Endothelial cell of hepatic sinusoid (primary cell): ENCODE measurements around the gene CCDC32.

Experiments used
- in situ Hi-C: cut with HindIII; loops from 2 replicates; pipeline ENCODE4 v1.10.0; 2017; ENCODE audit warnings: low sequenced_read_pairs

The CCDC32 gene

GRCh38 chr15:40569129-40569953, 4.5 kb upstream of the CCDC32 start, which contains the start of gene RPUSD2:
TSS of gene RPUSD2 (plus strand) at chr15:40569299. CDS start at chr15:40569338, 39 bp downstream.
- in situ Hi-C loops = loop anchor here (5.0 kb wide), 1 partner anchor 42 kb away; no protein-coding TSS in a partner anchor

GRCh38 chr15:40567111-40567510, 2.3 kb upstream of the CCDC32 start:
- in situ Hi-C loops = loop anchor here (5.0 kb wide), 1 partner anchor 40 kb away; no protein-coding TSS in a partner anchor

GRCh38 chr15:40565333-40566238, 744 bp upstream of the CCDC32 start:
- in situ Hi-C loops = loop anchor here (5.0 kb wide), 1 partner anchor 38 kb away; no protein-coding TSS in a partner anchor

GRCh38 chr15:40563426-40563825, 1.4 kb downstream of the CCDC32 start:
- in situ Hi-C loops = no loop called here

- in situ Hi-C loops = no loop called here
Measured at GRCh38 chr15:40562691-40563090, 2.2 kb downstream of the CCDC32 start.

GRCh38 chr15:40558952-40559742, 5.7 kb downstream of the CCDC32 start:
- in situ Hi-C loops = no loop called here

GRCh38 chr15:40555876-40556275, 9.0 kb downstream of the CCDC32 start:
- in situ Hi-C loops = no loop called here

GRCh38 chr15:40554161-40554525, 10.7 kb downstream of the CCDC32 start:
- in situ Hi-C loops = no loop called here

- in situ Hi-C loops = no loop called here
Measured at GRCh38 chr15:40550341-40551037, 14.4 kb downstream of the CCDC32 start.

- in situ Hi-C loops = no loop called here
Measured at GRCh38 chr15:40549894-40550293, 14.9 kb downstream of the CCDC32 start.

GRCh38 chr15:40548610-40549009, 16.2 kb downstream of the CCDC32 start:
- in situ Hi-C loops = no loop called here

- in situ Hi-C loops = no loop called here
Measured at GRCh38 chr15:40545457-40545856, 19.4 kb downstream of the CCDC32 start.

- in situ Hi-C loops = no loop called here
Measured at GRCh38 chr15:40543631-40544294, 21.1 kb downstream of the CCDC32 start.

- in situ Hi-C loops = no loop called here
Measured at GRCh38 chr15:40543082-40543481, 21.8 kb downstream of the CCDC32 start.

- in situ Hi-C loops = no loop called here
Measured at GRCh38 chr15:40538976-40539375, 25.9 kb downstream of the CCDC32 start.

- in situ Hi-C loops = no loop called here
Measured at GRCh38 chr15:40536501-40536900, 28.3 kb downstream of the CCDC32 start.

GRCh38 chr15:40534371-40534770, 30.5 kb downstream of the CCDC32 start:
- in situ Hi-C loops = no loop called here

GRCh38 chr15:40533763-40534364, 31.0 kb downstream of the CCDC32 start:
- in situ Hi-C loops = no loop called here

GRCh38 chr15:40528801-40529200, 36.0 kb downstream of the CCDC32 start:
- in situ Hi-C loops = loop anchor here (5.0 kb wide), 1 partner anchor 38 kb away; the partner anchor contains the start of genes CCDC32 and RPUSD2
